ENCODE results near the gene ARHGEF1.

GRCh38 chr19:41897820-41898219 is 14.8 kb downstream of the ARHGEF1 start:
- TF ChIP-seq, protein P1, sequence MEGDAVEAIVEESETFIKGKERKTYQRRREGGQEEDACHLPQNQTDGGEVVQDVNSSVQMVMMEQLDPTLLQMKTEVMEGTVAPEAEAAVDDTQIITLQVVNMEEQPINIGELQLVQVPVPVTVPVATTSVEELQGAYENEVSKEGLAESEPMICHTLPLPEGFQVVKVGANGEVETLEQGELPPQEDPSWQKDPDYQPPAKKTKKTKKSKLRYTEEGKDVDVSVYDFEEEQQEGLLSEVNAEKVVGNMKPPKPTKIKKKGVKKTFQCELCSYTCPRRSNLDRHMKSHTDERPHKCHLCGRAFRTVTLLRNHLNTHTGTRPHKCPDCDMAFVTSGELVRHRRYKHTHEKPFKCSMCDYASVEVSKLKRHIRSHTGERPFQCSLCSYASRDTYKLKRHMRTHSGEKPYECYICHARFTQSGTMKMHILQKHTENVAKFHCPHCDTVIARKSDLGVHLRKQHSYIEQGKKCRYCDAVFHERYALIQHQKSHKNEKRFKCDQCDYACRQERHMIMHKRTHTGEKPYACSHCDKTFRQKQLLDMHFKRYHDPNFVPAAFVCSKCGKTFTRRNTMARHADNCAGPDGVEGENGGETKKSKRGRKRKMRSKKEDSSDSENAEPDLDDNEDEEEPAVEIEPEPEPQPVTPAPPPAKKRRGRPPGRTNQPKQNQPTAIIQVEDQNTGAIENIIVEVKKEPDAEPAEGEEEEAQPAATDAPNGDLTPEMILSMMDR (IDR thresholded peaks at IDR 0.05) = no peak
- TF ChIP-seq POLR2A (IDR thresholded peaks at IDR 0.05) = no peak

All from testis (tissue), 2 donors.